ENCODE measurements around the gene CAAP1.
"Not testable (repeated sequence)": the region's sequence is repeated elsewhere in the genome, so short reads cannot be mapped to it uniquely, and the experiment has no call there.

CAAP1 gene

GRCh38 chr9:26891726-26892125, 876 bp downstream of the CAAP1 start:
- in situ Hi-C loops (cut with HindIII; ENCODE audit: low sequenced_read_pairs): no loop called here
- H3K4me3 ChIP-seq (ENCODE audit: low read depth, low read length): peak overlapping the region; percentile 95
- no peak for TF ChIP-seq CTCF (IDR thresholded peaks at IDR 0.05; ENCODE audit: low read depth, low read length)
- peak; percentile 23 for DNase-seq (ENCODE audit: low read depth, low spot score)

GRCh38 chr9:26888271-26888670, 4.3 kb downstream of the CAAP1 start:
- H3K4me3 ChIP-seq (ENCODE audit: low read depth, low read length): no peak overlapping the region
- no peak for DNase-seq (ENCODE audit: low read depth, low spot score)
- no peak for TF ChIP-seq CTCF (IDR thresholded peaks at IDR 0.05; ENCODE audit: low read depth, low read length)
- in situ Hi-C loops (cut with HindIII; ENCODE audit: low sequenced_read_pairs): no loop called here

- in situ Hi-C loops (cut with HindIII; ENCODE audit: low sequenced_read_pairs): no loop called here
- DNase-seq (ENCODE audit: low read depth, low spot score): no peak
- no peak for TF ChIP-seq CTCF (IDR thresholded peaks at IDR 0.05; ENCODE audit: low read depth, low read length)
- H3K4me3 ChIP-seq (ENCODE audit: low read depth, low read length): no peak overlapping the region
These were observed 10.4 kb downstream of the CAAP1 start for GRCh38 chr9:26882154-26882553.

GRCh38 chr9:26880262-26880661, 12.3 kb downstream of the CAAP1 start:
- no peak for TF ChIP-seq CTCF (IDR thresholded peaks at IDR 0.05; ENCODE audit: low read depth, low read length)
- H3K4me3 ChIP-seq (ENCODE audit: low read depth, low read length): no peak overlapping the region
- in situ Hi-C loops (cut with HindIII; ENCODE audit: low sequenced_read_pairs): no loop called here
- DNase-seq (ENCODE audit: low read depth, low spot score): no peak

- DNase-seq (ENCODE audit: low read depth, low spot score); H3K4me3 ChIP-seq (ENCODE audit: low read depth, low read length); in situ Hi-C loops (cut with HindIII; ENCODE audit: low sequenced_read_pairs): not testable (repeated sequence)
These were observed 17.4 kb downstream of the CAAP1 start for GRCh38 chr9:26875155-26875554.

- TF ChIP-seq CTCF (IDR thresholded peaks at IDR 0.05; ENCODE audit: low read depth, low read length): no peak
- H3K4me3 ChIP-seq (ENCODE audit: low read depth, low read length): no peak overlapping the region
- in situ Hi-C loops (cut with HindIII; ENCODE audit: low sequenced_read_pairs): no loop called here
- DNase-seq (ENCODE audit: low read depth, low spot score): peak; percentile 33
These were observed 22.3 kb downstream of the CAAP1 start for GRCh38 chr9:26870292-26870691.

- in situ Hi-C loops (cut with HindIII; ENCODE audit: low sequenced_read_pairs): no loop called here
- TF ChIP-seq CTCF (IDR thresholded peaks at IDR 0.05; ENCODE audit: low read depth, low read length): peak; percentile 45
- H3K4me3 ChIP-seq (ENCODE audit: low read depth, low read length): no peak overlapping the region
- peak; percentile 23 for DNase-seq (ENCODE audit: low read depth, low spot score)
These were observed 29.5 kb downstream of the CAAP1 start for GRCh38 chr9:26863074-26863473.
